Measurements from ENCODE around the gene USP31. TPM values are rescaled to one million over a fixed set of nuclear protein-coding genes. Genes with fewer than 3 reads are reported as not detected.
A peak's percentile ranks its signal among the peaks of the same experiment; 100 is the strongest.

The USP31 gene
- total and polyA plus RNA-seq, 2 of the 13 experiments (the other 11 are each of a cell fraction or from before 2014, with no cell fraction given) = 22.5 to 23.3 TPM

GRCh38 chr16:23148513-23149266, 562 bp downstream of the USP31 start (continued):
- no peak; the same call in none of the 2 replicates for TF ChIP-seq ZNF276 (CRISPR knock-in tag; IDR thresholded peaks at IDR 0.05; ENCODE audit: low read depth)
- no peak for TF ChIP-seq ZNF263 (CRISPR knock-in tag; IDR thresholded peaks at IDR 0.05)
- TF ChIP-seq PCBP1 (IDR thresholded peaks at IDR 0.05; ENCODE audit: borderline replicate concordance, low read depth, low read length) = no peak
- TF ChIP-seq ZNF691 (CRISPR knock-in tag; IDR thresholded peaks at IDR 0.05; ENCODE audit: borderline replicate concordance, low read depth) = peak; percentile 63; the same call in 1 of the 2 replicates
- TF ChIP-seq IRX3 (CRISPR knock-in tag; IDR thresholded peaks at IDR 0.05; ENCODE audit: borderline replicate concordance, low read depth) = peak; percentile 84; the same call in 1 of the 2 replicates
- TF ChIP-seq ZNF570 (CRISPR knock-in tag; IDR thresholded peaks at IDR 0.05; ENCODE audit: borderline replicate concordance) = no peak
- TF ChIP-seq ZNF580 (CRISPR knock-in tag; IDR thresholded peaks at IDR 0.05; ENCODE audit: borderline replicate concordance, low read depth) = peak; percentile 26; the same call in 1 of the 2 replicates
- peak; percentile 69; the same call in 1 of the 2 replicates for TF ChIP-seq PRDM15 (CRISPR knock-in tag; IDR thresholded peaks at IDR 0.05)
- peak; percentile 88; the same call in 1 of the 2 replicates for TF ChIP-seq ZNF768 (CRISPR knock-in tag; IDR thresholded peaks at IDR 0.05)
- no peak; the same call in 1 of the 2 replicates for TF ChIP-seq HMGA1 (CRISPR knock-in tag; conservative IDR thresholded peaks at IDR 0.05)
- TF ChIP-seq HIVEP1 (CRISPR knock-in tag; IDR thresholded peaks at IDR 0.05) = no peak
- TF ChIP-seq TARDBP (CRISPR knock-in tag; IDR thresholded peaks at IDR 0.05) = peak; percentile 77
- peak; percentile 46 for TF ChIP-seq ATF2 (CRISPR knock-in tag; IDR thresholded peaks at IDR 0.05)
- TF ChIP-seq FOXA3 (CRISPR knock-in tag; IDR thresholded peaks at IDR 0.05) = no peak
- TF ChIP-seq CEBPG (CRISPR knock-in tag; IDR thresholded peaks at IDR 0.05) = no peak
- no peak for TF ChIP-seq STAG1 (CRISPR knock-in tag; IDR thresholded peaks at IDR 0.05)
- TF ChIP-seq ZSCAN31 (CRISPR knock-in tag; IDR thresholded peaks at IDR 0.05; ENCODE audit: low read depth) = peak; percentile 40
- no peak for TF ChIP-seq RFX1 (IDR thresholded peaks at IDR 0.05)
- TF ChIP-seq GZF1 (CRISPR knock-in tag; IDR thresholded peaks at IDR 0.05) = no peak; the same call in 1 of the 2 replicates
- TF ChIP-seq KDM5A (IDR thresholded peaks at IDR 0.05; ENCODE audit: borderline replicate concordance, low read length) = peak; percentile 56; the same call in 1 of the 2 replicates
- peak; percentile 63; the same call in 1 of the 2 replicates for TF ChIP-seq MLX (CRISPR knock-in tag; IDR thresholded peaks at IDR 0.05)

Measured in HepG2 (cell line).